ENCODE results near the gene CLDN22. TPM values are rescaled to one million over a fixed set of nuclear protein-coding genes. Genes with fewer than 3 reads are reported as not detected.

Gene CLDN22
- total RNA-seq, 1 experiment from 2014 or later, result not detected

DNA sequence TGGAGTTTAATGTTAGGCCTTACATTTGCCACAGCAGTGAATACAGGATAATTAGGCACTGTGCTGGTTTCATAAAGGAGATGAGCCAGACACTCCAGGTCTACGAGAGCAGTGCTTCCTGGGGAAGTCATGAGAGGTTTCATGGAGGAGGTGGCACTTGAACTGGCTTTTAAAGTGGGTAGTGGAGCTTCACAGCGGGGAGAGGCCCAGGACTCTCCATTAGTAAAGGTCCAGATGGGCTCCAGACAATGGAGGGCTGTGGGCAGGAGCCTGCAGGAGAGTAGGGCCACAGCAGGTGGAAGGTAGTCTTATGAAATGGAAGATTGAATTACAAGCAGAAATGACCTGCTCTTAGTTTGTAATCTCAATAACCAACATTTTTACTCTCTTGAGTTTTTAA, 29.0 kb downstream of the CLDN22 start:
- RAD21 ChIA-PET (ENCODE audit: low non-redundant PET in 1 of 2, low total read pairs in 2 of 2, uncharacterized antibody in 2 of 2, unreplicated experiment in 2 of 2), result no interaction called here
- Histone ChIP-seq H3K4me1 (ENCODE audit: control insufficient read depth in 1 of 2, insufficient read depth in 2 of 2, low read length in 2 of 2) (peaks cover 0 to 10% of the 10 kb centered on the region in 2 experiments; a peak in 1 of 4 replicates), H4K20me1 (ENCODE audit: insufficient read depth) (no peaks in the 10 kb centered on the region), H3K9me3 (ENCODE audit: control insufficient read depth in 1 of 2, insufficient read depth in 1 of 2, low read depth in 1 of 2, low read length in 2 of 2) (no peaks in the 10 kb centered on the region), H3K27ac (ENCODE audit: low read depth, low read length) (no peak overlapping the region), H3K4me3 (replicated peaks in 1 of 2; ENCODE audit: low read depth in 1 of 2, low read length in 2 of 2) (no peak overlapping the region), H3K9ac (ENCODE audit: low read length) (no peak overlapping the region), H3K36me3 (ENCODE audit: control insufficient read depth in 1 of 2, insufficient read depth in 2 of 2, low read length in 2 of 2) (peaks cover 4 to 28% of the 10 kb centered on the region in 2 experiments; a peak in 3 of 4 replicates), H3K9me2 (ENCODE audit: insufficient read depth) (no peaks in the 10 kb centered on the region), H2AFZ (ENCODE audit: low read depth, low read length, poor library complexity, severe bottlenecking) (no peak overlapping the region), H3K4me2 (ENCODE audit: low read length) (no peak overlapping the region), H3K27me3 (ENCODE audit: insufficient read depth, low read length) (no peaks in the 10 kb centered on the region), H3K79me2 (ENCODE audit: insufficient read depth, low read length) (no peaks in the 10 kb centered on the region)
- CTCF ChIA-PET, result no interaction called here
- BruUV-seq (replicated peaks), result no TSS peak
- ATAC-seq (no peak), DNase-seq (ENCODE audit: low read depth, low spot score) (no peak)
- TF ChIP-seq JUND (IDR thresholded peaks at IDR 0.05) (no peak), ELF1 (IDR thresholded peaks at IDR 0.05; ENCODE audit: borderline replicate concordance, low read depth) (no peak), EGR1 (IDR thresholded peaks at IDR 0.05; ENCODE audit: low read depth) (no peak), SIN3A (IDR thresholded peaks at IDR 0.05; ENCODE audit: low read depth) (no peak), POLR2AphosphoS5 (IDR thresholded peaks at IDR 0.05; ENCODE audit: low read depth, low read length) (no peak), TCF7L2 (IDR thresholded peaks at IDR 0.05; ENCODE audit: borderline replicate concordance, extremely low read depth, insufficient read depth, insufficient read length) (no peak), ZNF274 (IDR thresholded peaks at IDR 0.05; ENCODE audit: low read depth, low read length) (no peak), FOSL1 (IDR thresholded peaks at IDR 0.05; ENCODE audit: low read depth) (no peak), ATF3 (IDR thresholded peaks at IDR 0.05) (no peak), CBX3 (IDR thresholded peaks at IDR 0.05; ENCODE audit: low read depth) (no peak), EZH2phosphoT487 (IDR thresholded peaks at IDR 0.05; ENCODE audit: borderline replicate concordance) (no peak)
- intact Hi-C loops (cut with micrococcal nuclease), result no loop called here
- POLR2A ChIA-PET, result no interaction called here

DNA sequence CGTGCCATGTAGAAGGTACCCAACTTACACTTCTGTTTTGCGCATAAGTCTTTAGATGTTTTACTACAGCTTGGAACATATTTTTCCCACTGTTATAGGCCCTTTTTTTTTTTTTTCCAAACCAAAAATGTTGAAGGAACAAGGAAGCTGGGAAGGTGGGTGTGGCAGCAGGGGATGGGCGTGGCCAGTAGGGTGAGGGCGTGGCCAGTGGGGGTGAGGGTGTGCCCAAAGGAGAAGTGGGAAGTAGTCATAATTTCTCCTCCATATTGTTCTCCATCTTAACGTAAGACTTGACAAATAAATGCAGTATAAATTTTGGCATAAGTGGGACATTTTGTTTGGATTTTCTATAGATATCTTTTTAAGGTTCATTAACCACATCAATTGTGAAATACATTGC, 30.4 kb downstream of the CLDN22 start:
- H3K4me2 ChIP-seq (ENCODE audit: low read length), result no peak overlapping the region
- no peaks in the 10 kb centered on the region for H3K9me3 ChIP-seq (ENCODE audit: control insufficient read depth in 1 of 2, insufficient read depth in 1 of 2, low read depth in 1 of 2, low read length in 2 of 2)
- no peaks in the 10 kb centered on the region for H3K4me1 ChIP-seq (ENCODE audit: control insufficient read depth in 1 of 2, insufficient read depth in 2 of 2, low read length in 2 of 2)
- ChIA-PET RAD21 (ENCODE audit: low non-redundant PET in 1 of 2, low total read pairs in 2 of 2, uncharacterized antibody in 2 of 2, unreplicated experiment in 2 of 2) (no interaction called here), POLR2A (no interaction called here), CTCF (no interaction called here)
- no peaks in the 10 kb centered on the region for H4K20me1 ChIP-seq (ENCODE audit: insufficient read depth)
- no peaks in the 10 kb centered on the region for H3K79me2 ChIP-seq (ENCODE audit: insufficient read depth, low read length)
- no TSS peak for BruUV-seq (replicated peaks)
- peaks cover 7 to 32% of the 10 kb centered on the region in 2 experiments; a peak in 3 of 4 replicates for H3K36me3 ChIP-seq (ENCODE audit: control insufficient read depth in 1 of 2, insufficient read depth in 2 of 2, low read length in 2 of 2)
- H3K27ac ChIP-seq (ENCODE audit: low read depth, low read length), result no peak overlapping the region
- no peaks in the 10 kb centered on the region for H3K27me3 ChIP-seq (ENCODE audit: insufficient read depth, low read length)
- no peak overlapping the region for H2AFZ ChIP-seq (ENCODE audit: low read depth, low read length, poor library complexity, severe bottlenecking)
- no peak overlapping the region for H3K9ac ChIP-seq (ENCODE audit: low read length)
- DNase-seq (ENCODE audit: low read depth, low spot score), result no peak
- ATAC-seq, result peak; percentile 84
- no peaks in the 10 kb centered on the region for H3K9me2 ChIP-seq (ENCODE audit: insufficient read depth)
- no peak overlapping the region for H3K4me3 ChIP-seq (replicated peaks in 1 of 2; ENCODE audit: low read depth in 1 of 2, low read length in 2 of 2)
- intact Hi-C loops (cut with micrococcal nuclease), result no loop called here
- TF ChIP-seq EGR1 (IDR thresholded peaks at IDR 0.05; ENCODE audit: low read depth), result no peak
- TF ChIP-seq POLR2AphosphoS5 (IDR thresholded peaks at IDR 0.05; ENCODE audit: low read depth, low read length), result no peak
- no peak for TF ChIP-seq EZH2 (IDR thresholded peaks at IDR 0.05)
- TF ChIP-seq ELF1 (IDR thresholded peaks at IDR 0.05; ENCODE audit: borderline replicate concordance, low read depth), result no peak
- no peak for TF ChIP-seq JUND (IDR thresholded peaks at IDR 0.05)
- TF ChIP-seq POLR2A (IDR thresholded peaks at IDR 0.05; ENCODE audit: borderline replicate concordance, extremely low read depth, insufficient read depth, insufficient read length), result no peak
- no peak for TF ChIP-seq RAD21 (IDR thresholded peaks at IDR 0.05; ENCODE audit: low read depth)
- TF ChIP-seq EZH2phosphoT487 (IDR thresholded peaks at IDR 0.05; ENCODE audit: borderline replicate concordance), result no peak
- no peak for TF ChIP-seq CEBPB (IDR thresholded peaks at IDR 0.05; ENCODE audit: low read depth)
- no peak for TF ChIP-seq ZBTB33 (IDR thresholded peaks at IDR 0.05; ENCODE audit: extremely low read depth, insufficient replicate concordance, low read length)
- TF ChIP-seq, protein P1, sequence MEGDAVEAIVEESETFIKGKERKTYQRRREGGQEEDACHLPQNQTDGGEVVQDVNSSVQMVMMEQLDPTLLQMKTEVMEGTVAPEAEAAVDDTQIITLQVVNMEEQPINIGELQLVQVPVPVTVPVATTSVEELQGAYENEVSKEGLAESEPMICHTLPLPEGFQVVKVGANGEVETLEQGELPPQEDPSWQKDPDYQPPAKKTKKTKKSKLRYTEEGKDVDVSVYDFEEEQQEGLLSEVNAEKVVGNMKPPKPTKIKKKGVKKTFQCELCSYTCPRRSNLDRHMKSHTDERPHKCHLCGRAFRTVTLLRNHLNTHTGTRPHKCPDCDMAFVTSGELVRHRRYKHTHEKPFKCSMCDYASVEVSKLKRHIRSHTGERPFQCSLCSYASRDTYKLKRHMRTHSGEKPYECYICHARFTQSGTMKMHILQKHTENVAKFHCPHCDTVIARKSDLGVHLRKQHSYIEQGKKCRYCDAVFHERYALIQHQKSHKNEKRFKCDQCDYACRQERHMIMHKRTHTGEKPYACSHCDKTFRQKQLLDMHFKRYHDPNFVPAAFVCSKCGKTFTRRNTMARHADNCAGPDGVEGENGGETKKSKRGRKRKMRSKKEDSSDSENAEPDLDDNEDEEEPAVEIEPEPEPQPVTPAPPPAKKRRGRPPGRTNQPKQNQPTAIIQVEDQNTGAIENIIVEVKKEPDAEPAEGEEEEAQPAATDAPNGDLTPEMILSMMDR (IDR thresholded peaks at IDR 0.05 in 2 of 3, conservative IDR thresholded peaks at IDR 0.05 in 1 of 3; ENCODE audit: borderline replicate concordance in 1 of 3, insufficient read depth in 1 of 3, low read depth in 2 of 3, low read length in 2 of 3), result no peak
